NK-92 (cell line): ENCODE data around the gene ZNF587B.
"Not testable (repeated sequence)": the region's sequence is repeated elsewhere in the genome, so short reads cannot be mapped to it uniquely, and the experiment has no call there.

Source experiments
- DNase-seq: peaks from one replicate; lab custom pipeline; 2025; ENCODE audit not compliant: unreplicated experiment; lab: John Stamatoyannopoulos, UW

The ZNF587B gene

GRCh38 chr19:57869655-57870054 lies 39.6 kb downstream of the ZNF587B start:
- DNase-seq: not testable (repeated sequence)

- no peak for DNase-seq
These were observed 40.1 kb downstream of the ZNF587B start for GRCh38 chr19:57870225-57870624.

DNA sequence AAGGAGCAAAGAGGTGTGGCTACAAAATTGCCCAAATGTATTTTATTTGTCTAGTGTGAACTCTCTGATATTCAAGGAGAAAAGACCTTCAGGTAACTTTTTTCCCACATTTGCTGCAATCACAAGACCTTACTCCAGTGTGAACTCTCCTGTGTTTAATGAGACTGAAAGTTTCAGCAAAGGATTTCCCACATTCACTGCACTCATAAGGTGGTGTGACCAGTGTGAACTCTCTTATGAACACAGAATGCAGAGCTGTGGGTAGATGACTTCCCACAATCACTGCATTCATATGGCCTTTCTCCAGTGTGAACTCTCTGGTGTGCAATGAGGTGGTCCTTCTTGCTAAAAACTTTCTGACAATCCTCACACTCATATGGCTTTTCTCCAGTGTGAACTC lies 42.4 kb downstream of the ZNF587B start:
- DNase-seq: no peak

DNA sequence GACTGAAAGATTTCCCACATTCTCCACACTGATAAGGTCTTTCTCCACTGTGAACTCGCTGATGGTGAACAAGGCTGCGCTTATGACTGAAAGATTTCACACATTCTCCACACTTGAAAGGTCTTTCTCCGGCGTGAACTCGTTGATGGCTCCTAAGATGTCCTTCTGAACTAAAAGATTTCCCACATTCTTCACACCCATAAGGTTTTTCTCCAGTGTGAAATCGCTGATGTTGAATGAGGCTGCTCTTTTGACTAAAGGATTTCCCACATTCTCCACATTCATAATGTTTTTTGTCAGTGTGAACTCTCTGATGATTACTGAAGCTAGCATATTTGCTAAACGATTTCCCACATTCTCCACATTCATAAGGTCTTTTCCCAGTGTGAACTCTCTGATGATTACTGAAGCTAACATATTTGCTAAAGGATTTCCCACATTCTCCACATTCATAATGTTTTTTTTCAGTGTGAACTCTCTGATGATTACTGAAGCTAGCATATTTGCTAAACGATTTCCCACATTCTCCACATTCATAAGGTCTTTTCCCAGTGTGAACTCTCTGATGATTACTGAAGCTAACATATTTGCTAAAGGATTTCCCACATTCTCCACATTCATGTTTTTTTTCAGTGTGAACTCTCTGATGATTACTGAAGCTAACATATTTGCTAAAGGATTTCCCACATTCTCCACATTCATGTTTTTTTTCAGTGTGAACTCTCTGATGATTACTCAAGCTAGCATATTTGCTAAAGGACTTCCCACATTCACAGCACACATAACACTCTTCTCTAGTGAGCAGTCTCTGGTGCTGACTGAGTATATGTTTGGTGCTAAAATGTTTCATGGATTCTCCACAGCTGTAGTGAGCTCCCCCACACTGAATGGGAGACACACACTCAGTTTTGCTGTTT lies 44.0 kb downstream of the ZNF587B start:
- DNase-seq: not testable (repeated sequence)

DNA sequence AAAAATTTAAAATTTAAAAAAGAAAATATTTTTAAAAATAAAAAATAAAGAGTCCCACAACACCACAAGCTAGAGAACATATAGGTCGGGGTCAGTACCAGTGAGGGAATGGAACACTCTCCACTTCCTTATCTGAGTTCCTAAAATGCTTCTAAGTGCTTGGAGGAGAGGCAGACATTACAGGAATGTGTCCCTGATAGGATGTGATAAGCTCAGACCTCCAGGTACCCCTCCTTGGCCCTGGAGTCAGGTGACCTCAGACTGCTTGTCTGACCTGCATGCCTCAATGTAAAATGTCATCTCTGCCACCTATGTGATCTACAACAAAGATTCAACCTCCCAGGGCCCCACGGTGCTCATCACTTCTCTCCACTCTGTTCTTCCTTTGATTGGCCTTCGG lies 55.9 kb downstream of the ZNF587B start:
- DNase-seq: no peak

- no peak for DNase-seq
These were observed 57.3 kb downstream of the ZNF587B start for GRCh38 chr19:57887195-57887941.

GRCh38 chr19:57888107-57888559 lies 58.0 kb downstream of the ZNF587B start:
- DNase-seq: no peak

DNA sequence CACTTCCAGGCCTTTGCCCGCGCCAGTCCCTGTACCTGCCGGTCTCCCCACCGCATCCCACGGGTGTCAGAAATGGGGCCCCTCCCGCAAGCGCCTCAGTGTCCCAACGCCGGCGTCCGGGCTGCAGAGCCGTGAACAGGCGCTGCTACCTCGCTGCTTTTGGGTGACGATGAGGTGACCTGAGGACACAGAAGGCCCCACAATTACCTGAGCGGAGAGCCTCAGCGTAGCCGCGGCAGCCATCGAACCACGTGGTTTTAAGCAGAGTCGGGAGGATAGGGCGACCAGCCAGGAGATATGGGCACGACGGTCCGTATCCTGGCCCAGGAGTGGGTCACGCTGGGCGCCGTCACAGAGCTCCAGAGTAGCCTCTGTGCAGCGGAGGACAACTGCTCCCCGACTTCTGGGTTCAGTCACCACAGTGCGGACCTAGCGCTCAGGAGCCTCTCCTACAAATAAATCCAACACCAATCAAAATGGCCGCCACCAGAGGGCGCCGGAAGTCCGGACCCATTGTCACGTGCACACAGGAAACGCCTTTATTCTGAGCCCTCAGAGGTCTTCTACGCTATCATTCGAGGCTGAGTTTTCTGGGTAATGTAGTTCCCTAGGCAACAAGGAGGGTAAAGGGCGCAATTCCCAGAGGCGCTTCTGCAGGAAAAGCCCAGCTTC lies 58.6 kb downstream of the ZNF587B start, which contains the start of gene ZNF814:
ZNF814 (minus strand) TSS at position 478 of the 672 bp plus-strand sequence; CDS start at position 243, 235 bp downstream.
- DNase-seq: no peak

GRCh38 chr19:57890706-57891105 lies 60.6 kb downstream of the ZNF587B start:
- DNase-seq: not testable (repeated sequence)
